22Rv1 (cell line): Measurements from ENCODE around the gene PTPRB.

ENCODE experiments used
- H3K27ac ChIP-seq: fragments of 450-650 bp; 2 replicates; pipeline ENCODE4 v1.5.1; 2017
- ZFX ChIP-seq: fragments of 450-650 bp; IDR thresholded peaks from 2 replicates; pipeline ENCODE4 v1.6.1; 2017; ENCODE audit warnings: antibody characterized with exemption, borderline replicate concordance
- TF ChIP-seq, protein P1 (sequence below): fragments of 450-650 bp; IDR thresholded peaks from 2 replicates; pipeline ENCODE4 v1.5.1; 2017; ENCODE audit warnings: mild to moderate bottlenecking

PTPRB gene

DNA sequence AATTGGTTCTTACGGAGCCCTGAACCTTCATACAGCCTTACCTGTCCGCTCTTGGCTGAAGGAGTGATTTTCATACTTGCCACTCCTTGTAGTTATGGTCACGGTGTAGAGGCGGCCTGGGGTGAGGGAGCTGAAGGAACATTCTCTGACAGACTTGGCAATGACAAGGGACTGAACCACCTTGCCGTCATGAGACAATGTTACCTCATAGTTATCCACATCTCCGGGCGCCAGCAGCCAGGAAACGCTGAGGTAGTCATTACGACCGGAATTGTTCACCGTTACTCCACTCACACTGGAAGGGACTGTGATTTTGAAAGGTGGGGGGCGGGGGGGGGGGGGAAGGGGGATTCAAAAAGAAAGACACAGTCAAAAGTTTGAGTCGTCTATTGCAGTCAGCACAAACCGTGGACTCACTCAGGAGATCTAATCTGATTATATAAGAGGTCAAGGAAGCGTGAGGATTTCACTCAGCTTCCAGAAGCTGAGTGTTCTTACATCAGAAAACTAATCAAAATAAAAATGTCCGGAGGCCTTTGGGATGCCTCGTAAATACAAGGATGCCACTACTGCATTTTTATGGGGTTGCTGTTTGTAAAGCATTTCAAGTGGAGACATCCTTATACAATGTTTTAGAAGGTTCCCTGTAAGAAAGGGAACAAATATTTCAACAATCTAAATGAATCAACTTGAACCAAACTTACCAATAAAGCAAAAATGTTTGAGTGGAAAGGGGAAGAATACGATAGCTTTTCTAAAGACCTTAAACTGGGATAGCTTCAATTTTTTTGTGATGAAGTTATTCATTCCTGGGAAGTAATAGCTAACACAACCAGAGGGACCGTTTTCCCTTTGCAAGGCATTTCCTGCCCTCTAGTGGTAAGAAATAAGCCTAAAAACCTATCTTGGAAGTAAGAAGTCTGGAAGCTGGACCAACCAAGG lies 60.6 kb downstream of the PTPRB start:
- H3K27ac ChIP-seq = no peak overlapping the region
- TF ChIP-seq, protein P1, sequence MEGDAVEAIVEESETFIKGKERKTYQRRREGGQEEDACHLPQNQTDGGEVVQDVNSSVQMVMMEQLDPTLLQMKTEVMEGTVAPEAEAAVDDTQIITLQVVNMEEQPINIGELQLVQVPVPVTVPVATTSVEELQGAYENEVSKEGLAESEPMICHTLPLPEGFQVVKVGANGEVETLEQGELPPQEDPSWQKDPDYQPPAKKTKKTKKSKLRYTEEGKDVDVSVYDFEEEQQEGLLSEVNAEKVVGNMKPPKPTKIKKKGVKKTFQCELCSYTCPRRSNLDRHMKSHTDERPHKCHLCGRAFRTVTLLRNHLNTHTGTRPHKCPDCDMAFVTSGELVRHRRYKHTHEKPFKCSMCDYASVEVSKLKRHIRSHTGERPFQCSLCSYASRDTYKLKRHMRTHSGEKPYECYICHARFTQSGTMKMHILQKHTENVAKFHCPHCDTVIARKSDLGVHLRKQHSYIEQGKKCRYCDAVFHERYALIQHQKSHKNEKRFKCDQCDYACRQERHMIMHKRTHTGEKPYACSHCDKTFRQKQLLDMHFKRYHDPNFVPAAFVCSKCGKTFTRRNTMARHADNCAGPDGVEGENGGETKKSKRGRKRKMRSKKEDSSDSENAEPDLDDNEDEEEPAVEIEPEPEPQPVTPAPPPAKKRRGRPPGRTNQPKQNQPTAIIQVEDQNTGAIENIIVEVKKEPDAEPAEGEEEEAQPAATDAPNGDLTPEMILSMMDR = peak; percentile 93
- TF ChIP-seq ZFX = no peak

DNA sequence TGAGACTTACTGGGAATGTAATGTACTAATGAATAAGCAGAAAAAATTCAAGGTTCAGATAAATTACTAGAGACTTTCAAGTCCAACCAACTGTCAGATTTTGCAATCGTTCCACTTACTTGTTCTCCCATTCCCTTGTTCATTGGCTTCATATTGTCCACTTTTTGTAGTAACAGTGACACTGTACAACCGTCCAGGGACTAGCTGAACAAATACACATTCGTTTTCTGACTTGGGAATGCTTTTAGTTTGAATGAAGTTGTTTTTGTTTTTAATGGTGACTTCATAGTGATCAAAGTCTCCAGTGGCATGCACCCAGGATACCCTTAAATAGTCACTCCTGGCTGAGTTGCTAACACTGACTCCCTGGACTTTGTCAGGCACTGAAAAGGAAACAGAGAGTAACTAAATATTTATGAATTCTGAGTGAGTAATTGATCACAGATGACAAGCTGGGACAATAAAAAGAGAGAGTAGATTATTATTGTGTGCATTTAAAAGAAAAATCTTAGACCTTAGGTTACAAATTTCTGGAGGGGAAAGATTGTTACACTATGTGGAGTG lies 65.4 kb downstream of the PTPRB start:
- TF ChIP-seq, protein P1 = no peak
- no peak for TF ChIP-seq ZFX
- no peak overlapping the region for H3K27ac ChIP-seq

DNA sequence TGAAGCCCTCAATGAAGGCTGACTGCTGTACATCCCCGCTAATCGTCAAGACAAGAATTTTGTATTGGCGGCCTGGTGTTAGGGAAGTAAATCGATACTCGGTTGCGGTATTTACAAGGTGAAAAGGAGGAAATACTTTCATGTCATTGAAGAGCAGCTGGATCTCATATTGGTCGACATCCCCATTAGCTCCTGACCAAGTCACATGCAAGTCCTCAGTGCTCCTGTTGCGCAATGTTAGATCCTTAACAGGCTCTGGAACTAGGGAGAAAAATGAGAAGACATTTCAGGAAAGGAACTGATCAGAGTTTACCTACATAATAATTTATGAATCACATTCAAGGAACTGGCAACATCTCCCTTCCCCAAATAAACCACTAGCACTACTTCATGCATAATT lies 66.2 kb downstream of the PTPRB start:
- H3K27ac ChIP-seq = no peak overlapping the region
- TF ChIP-seq, protein P1 = no peak
- TF ChIP-seq ZFX = no peak

DNA sequence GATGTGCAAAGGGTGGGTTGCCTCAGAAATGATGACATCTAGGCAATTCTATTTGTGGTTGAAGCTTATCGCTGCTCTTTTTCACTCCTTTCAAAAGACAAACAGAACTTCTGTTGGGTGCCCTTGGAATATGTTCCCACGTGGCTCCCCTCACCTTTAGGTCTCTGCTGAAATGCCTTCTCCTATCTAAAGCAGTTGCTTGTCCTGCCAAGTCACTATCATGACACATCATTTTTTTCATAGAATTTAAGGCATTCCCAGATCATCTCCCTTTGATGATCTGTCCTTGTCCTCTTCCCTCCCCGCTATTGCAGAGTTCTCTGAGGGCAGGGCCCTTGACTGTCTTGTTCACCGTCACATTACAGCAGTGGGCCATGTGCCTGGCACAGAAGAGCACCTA lies 75.7 kb downstream of the PTPRB start:
- TF ChIP-seq, protein P1 = no peak
- no peak for TF ChIP-seq ZFX

DNA sequence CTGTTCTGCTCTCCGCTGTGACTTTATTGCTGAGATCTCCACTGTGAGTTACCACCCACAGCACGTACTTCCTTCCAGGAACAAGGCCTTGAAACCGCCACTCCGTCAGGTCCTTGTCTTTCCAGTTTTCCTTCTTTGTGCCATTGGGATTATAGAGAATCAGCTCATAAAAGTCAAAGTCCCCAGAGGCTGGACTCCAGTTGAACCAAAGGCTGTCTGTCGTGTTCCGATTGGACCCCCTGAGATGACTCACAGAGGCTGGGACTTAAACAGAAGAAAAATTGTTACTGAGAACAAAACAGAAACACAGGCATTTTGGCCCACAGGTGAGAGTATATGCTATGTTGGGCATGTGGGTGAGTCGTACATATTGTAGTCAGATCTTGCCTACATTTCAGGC lies 76.6 kb downstream of the PTPRB start:
- TF ChIP-seq, protein P1 = no peak
- TF ChIP-seq ZFX = no peak
- H3K27ac ChIP-seq = no peak overlapping the region

More for the DNA sequence above, 75.7 kb downstream of the PTPRB start:
- no peak overlapping the region for H3K27ac ChIP-seq

DNA sequence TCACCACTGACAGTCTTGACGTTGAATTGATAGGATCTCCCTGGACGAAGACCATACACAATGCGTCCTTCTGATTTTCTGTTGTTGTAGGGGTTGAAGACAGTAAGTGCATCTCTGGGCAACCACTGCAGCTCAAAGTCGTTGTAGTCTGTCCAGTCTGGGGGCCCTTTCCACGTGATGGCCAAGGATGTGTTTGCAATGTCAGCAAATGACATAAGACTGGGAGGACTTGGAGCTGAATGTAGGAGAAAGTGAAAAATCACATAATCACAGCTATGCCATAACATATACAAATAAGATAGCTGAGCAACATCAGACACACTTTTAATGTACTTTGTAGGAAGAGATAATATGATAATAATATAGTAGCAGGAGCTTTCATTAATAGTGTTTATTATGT lies 77.8 kb downstream of the PTPRB start:
- TF ChIP-seq, protein P1 = no peak
- no peak for TF ChIP-seq ZFX
- H3K27ac ChIP-seq = no peak overlapping the region
